IPS DF 6.9 (cell line): ENCODE data around the gene ESCO1.
"Not testable (repeated sequence)": the region's sequence is repeated elsewhere in the genome, so short reads cannot be mapped to it uniquely, and the experiment has no call there.

Experiments
- DNase-seq: peaks from one replicate; pipeline ENCODE4 v3.0.0-alpha.2; 2013; ENCODE audit warnings: low read depth, low spot score
- H3K27ac ChIP-seq: one replicate; pipeline ENCODE4 v1.5.1; 2013; ENCODE audit warnings: low read length, control low read depth
- H3K27me3 ChIP-seq: 2 replicates; pipeline ENCODE4 v1.6.1; 2013; ENCODE audit warnings: mild to moderate bottlenecking, low read length; ENCODE audit not compliant: control insufficient read depth, insufficient read depth
- H3K36me3 ChIP-seq: 2 replicates; pipeline ENCODE4 v1.6.1; 2013; ENCODE audit warnings: low read length; ENCODE audit not compliant: control insufficient read depth, insufficient read depth
- H3K4me1 ChIP-seq: 2 replicates; pipeline ENCODE4 v1.6.1; 2013; ENCODE audit warnings: low read length; ENCODE audit not compliant: control insufficient read depth, insufficient read depth
- H3K4me3 ChIP-seq: 2 replicates; pipeline ENCODE4 v1.5.1; 2013; ENCODE audit warnings: mild to moderate bottlenecking, low read length
- H3K9me3 ChIP-seq: 2 replicates; pipeline ENCODE4 v1.6.1; 2013; ENCODE audit warnings: low read length, inconsistent platforms; ENCODE audit not compliant: control insufficient read depth, insufficient read depth
- WGBS: extraction: QIAGEN DNeasy Blood & Tissue Kit; methylation state at CpG from one replicate; pipeline ENCODE4 v1.1.7; 2013; ENCODE audit warnings: mixed read lengths, missing lambda C conversion rate; ENCODE audit not compliant: insufficient read length, insufficient coverage; 5-methylcytosine and 5-hydroxymethylcytosine counted together

ESCO1 gene

GRCh38 chr18:21600526-21601410, at the start of gene ESCO1:
TSS of gene ESCO1 (minus strand) at chr18:21600704. CDS start at chr18:21574843, 25,861 bp downstream.
- H3K4me1 ChIP-seq = no peaks in the 10 kb centered on the region; the same call in 1 of the 2 replicates
- peak within 1 kb of the TSS; percentile 78 for H3K4me3 ChIP-seq
- DNase-seq = peak; percentile 96
- H3K27ac ChIP-seq = no peak within 1 kb of the TSS
- H3K27me3 ChIP-seq = no peaks in the 10 kb centered on the region
- no peaks in the 10 kb centered on the region for H3K36me3 ChIP-seq
- no CpG with 5 or more reads among the region's 74 CpGs for WGBS
- no peaks in the 10 kb centered on the region for H3K9me3 ChIP-seq

- H3K36me3 ChIP-seq, H3K4me1 ChIP-seq, H3K27ac ChIP-seq, H3K9me3 ChIP-seq, H3K4me3 ChIP-seq, H3K27me3 ChIP-seq, DNase-seq: not testable (repeated sequence)
- WGBS = no CpG with 5 or more reads among the region's 5 CpGs
Observed at GRCh38 chr18:21640375-21640774, 39.9 kb upstream of the ESCO1 start.

- Histone ChIP-seq H3K9me3 (no peaks in the 10 kb centered on the region), H3K27ac (no peak overlapping the region), H3K27me3 (no peaks in the 10 kb centered on the region), H3K4me3 (no peak overlapping the region), H3K4me1 (no peaks in the 10 kb centered on the region), H3K36me3 (no peaks in the 10 kb centered on the region)
- no CpG with 5 or more reads among the region's 3 CpGs for WGBS
- no peak for DNase-seq
Observed at GRCh38 chr18:21638822-21639221, 38.3 kb upstream of the ESCO1 start.

- Histone ChIP-seq H3K4me1 (no peaks in the 10 kb centered on the region), H3K4me3 (no peak overlapping the region), H3K9me3 (no peaks in the 10 kb centered on the region), H3K27ac (no peak overlapping the region), H3K27me3 (no peaks in the 10 kb centered on the region), H3K36me3 (no peaks in the 10 kb centered on the region)
- WGBS = no CpG with 5 or more reads among the region's 13 CpGs
- no peak for DNase-seq
Observed at GRCh38 chr18:21636769-21637168, 36.3 kb upstream of the ESCO1 start.

GRCh38 chr18:21634588-21635199, 34.2 kb upstream of the ESCO1 start:
- no peaks in the 10 kb centered on the region for H3K9me3 ChIP-seq
- H3K27me3 ChIP-seq = no peaks in the 10 kb centered on the region
- DNase-seq = no peak
- H3K27ac ChIP-seq = no peak overlapping the region
- H3K4me1 ChIP-seq = no peaks in the 10 kb centered on the region
- no peak overlapping the region for H3K4me3 ChIP-seq
- WGBS = no CpG with 5 or more reads among the region's 4 CpGs
- no peaks in the 10 kb centered on the region; the same call in 1 of the 2 replicates for H3K36me3 ChIP-seq

- Histone ChIP-seq H3K27ac (no peak overlapping the region), H3K4me1 (no peaks in the 10 kb centered on the region), H3K4me3 (no peak overlapping the region), H3K9me3 (no peaks in the 10 kb centered on the region), H3K27me3 (no peaks in the 10 kb centered on the region), H3K36me3 (peaks cover 3% of the 10 kb centered on the region; the same call in 1 of the 2 replicates)
- no CpG with 5 or more reads among the region's 1 CpG for WGBS
- no peak for DNase-seq
Observed at GRCh38 chr18:21632393-21632792, 31.9 kb upstream of the ESCO1 start.

GRCh38 chr18:21629089-21629832, 28.8 kb upstream of the ESCO1 start:
- Histone ChIP-seq H3K4me1 (no peaks in the 10 kb centered on the region), H3K4me3 (no peak overlapping the region), H3K9me3 (no peaks in the 10 kb centered on the region), H3K27me3 (no peaks in the 10 kb centered on the region), H3K27ac (no peak overlapping the region), H3K36me3 (peaks cover 9% of the 10 kb centered on the region; the same call in 1 of the 2 replicates)
- WGBS = no CpG with 5 or more reads among the region's 9 CpGs
- DNase-seq = no peak

- not testable (repeated sequence) for H3K27me3 ChIP-seq, H3K4me1 ChIP-seq, H3K4me3 ChIP-seq, H3K27ac ChIP-seq, DNase-seq, H3K9me3 ChIP-seq, H3K36me3 ChIP-seq
- no CpG with 5 or more reads among the region's 9 CpGs for WGBS
Observed at GRCh38 chr18:21621640-21622039, 21.1 kb upstream of the ESCO1 start.

- H3K4me3 ChIP-seq = peak within 1 kb of the TSS; percentile 94
- no peaks in the 10 kb centered on the region for H3K36me3 ChIP-seq
- no peaks in the 10 kb centered on the region for H3K27me3 ChIP-seq
- no peak within 1 kb of the TSS for H3K27ac ChIP-seq
- no peaks in the 10 kb centered on the region for H3K4me1 ChIP-seq
- peak; percentile 72 for DNase-seq
- no CpG with 5 or more reads among the region's 59 CpGs for WGBS
- H3K9me3 ChIP-seq = no peaks in the 10 kb centered on the region; the same call in 1 of the 2 replicates
Observed at GRCh38 chr18:21612125-21613039, 11.9 kb upstream of the ESCO1 start, which contains the start of gene SNRPD1. TSS of gene SNRPD1 (plus strand) at chr18:21612314. CDS start at chr18:21612430, 116 bp downstream.
